Stimulated activated CD4-positive, alpha-beta T cell treated with anti-CD3 and anti-CD28 coated beads, TNF-alpha, amount 100 ng/mL, for 48 hours (primary cell): ENCODE results near the gene RAPGEF6.
"Not testable (repeated sequence)": the region's sequence is repeated elsewhere in the genome, so short reads cannot be mapped to it uniquely, and the experiment has no call there.

Experiments
- DNase-seq, 3 donors: peaks; one replicate each; pipeline ENCODE4 v3.0.0-alpha.2; 2020; ENCODE audit warnings: low read depth in 3 of 3

RAPGEF6 gene

GRCh38 chr5:131644370-131644769, 9.3 kb upstream of the RAPGEF6 start:
- DNase-seq: no peak

- no peak for DNase-seq
These were observed 6.5 kb upstream of the RAPGEF6 start for GRCh38 chr5:131641494-131641893.

GRCh38 chr5:131640043-131640856, 5.2 kb upstream of the RAPGEF6 start:
- peak; percentile 18 to 45 (median 44) for DNase-seq

- no peak for DNase-seq
These were observed 4.1 kb upstream of the RAPGEF6 start for GRCh38 chr5:131639148-131639547.

- no peak for DNase-seq
These were observed 2.7 kb upstream of the RAPGEF6 start for GRCh38 chr5:131637694-131638093.

GRCh38 chr5:131635684-131636572, 899 bp upstream of the RAPGEF6 start:
- no peak for DNase-seq

GRCh38 chr5:131634666-131634995, 398 bp downstream of the RAPGEF6 start:
- peak; percentile 35 to 47 (median 38) for DNase-seq

- DNase-seq: no peak
These were observed 791 bp downstream of the RAPGEF6 start for GRCh38 chr5:131634238-131634637.

GRCh38 chr5:131633830-131634229, 1.2 kb downstream of the RAPGEF6 start:
- no peak for DNase-seq

- DNase-seq: no peak
These were observed 4.1 kb downstream of the RAPGEF6 start for GRCh38 chr5:131630963-131631350.

GRCh38 chr5:131630208-131630962, 4.6 kb downstream of the RAPGEF6 start:
- no peak for DNase-seq

- DNase-seq: no peak
These were observed 6.0 kb downstream of the RAPGEF6 start for GRCh38 chr5:131628990-131629389.

GRCh38 chr5:131627207-131627865, 7.7 kb downstream of the RAPGEF6 start:
- DNase-seq: no peak

- DNase-seq: no peak
These were observed 12.4 kb downstream of the RAPGEF6 start for GRCh38 chr5:131622633-131623032.

GRCh38 chr5:131621164-131621563, 13.9 kb downstream of the RAPGEF6 start:
- DNase-seq: not testable (repeated sequence)

GRCh38 chr5:131619102-131619501, 15.9 kb downstream of the RAPGEF6 start:
- DNase-seq: no peak

- DNase-seq: no peak
These were observed 17.7 kb downstream of the RAPGEF6 start for GRCh38 chr5:131617140-131617822.

- no peak for DNase-seq
These were observed 19.1 kb downstream of the RAPGEF6 start for GRCh38 chr5:131615957-131616356.

GRCh38 chr5:131613423-131613822, 21.6 kb downstream of the RAPGEF6 start:
- DNase-seq: no peak

- no peak for DNase-seq
These were observed 24.0 kb downstream of the RAPGEF6 start for GRCh38 chr5:131611064-131611381.
